Body of pancreas (tissue), 4 donors: Measurements from ENCODE around the gene B4GALT2. TPM values are rescaled to one million over a fixed set of nuclear protein-coding genes. Genes with fewer than 3 reads are reported as not detected.

Experiments used
- ATAC-seq: fragments of 150-250 bp; one replicate; pipeline ENCODE4 v1.9.1; 2016
- DNase-seq, 4 donors: peaks; one replicate each; pipeline ENCODE4 v3.0.0-alpha.2; 2019
- H3K27ac ChIP-seq, 4 donors: fragments of 200-600 bp; sonication (generic); 1 replicate in 3 of 4; 2 replicates in 1 of 4; pipeline versions ENCODE4 v1.5.1 to v1.6.1; 2016 to 2019; ENCODE audit warnings: mild to moderate bottlenecking in 1 of 4, mixed read lengths in 1 of 4, moderate library complexity in 1 of 4
- H3K27me3 ChIP-seq, 2 donors: fragments of 200-600 bp; sonication (generic); one replicate each; pipeline ENCODE4 v1.6.0; 2016; ENCODE audit warnings: mild to moderate bottlenecking in 1 of 2
- H3K36me3 ChIP-seq, 2 donors: fragments of 200-600 bp; sonication (generic); replicated peaks in 1 of 2; 2 replicates each; pipeline ENCODE4 v1.5.1; 2016; ENCODE audit warnings: low read depth in 2 of 2; ENCODE audit not compliant: insufficient read depth in 1 of 2
- H3K4me1 ChIP-seq: fragments of 200-600 bp; sonication (generic); one replicate; pipeline ENCODE4 v1.6.0; 2016
- H3K4me3 ChIP-seq, 2 donors: fragments of 200-600 bp; sonication (generic); 1 replicate in 1 of 2; 2 replicates in 1 of 2; pipeline ENCODE4 v1.5.1; 2016 to 2019
- H3K9me3 ChIP-seq, 3 donors: fragments of 200-600 bp; sonication (generic); 1 replicate in 2 of 3; 2 replicates in 1 of 3; pipeline ENCODE4 v1.5.1; 2016
- CTCF ChIP-seq, 7 experiments: fragments of 450-650 bp in 4 of 7; fragments of 200-600 bp in 3 of 7; sonication (generic) in 3 of 7; IDR thresholded peaks; one replicate each; pipeline ENCODE4 v1.5.1; 2016 to 2019; ENCODE audit warnings: antibody characterized with exemption in 7 of 7
- POLR2A ChIP-seq, 3 donors: fragments of 450-650 bp; IDR thresholded peaks; one replicate each; pipeline ENCODE4 v1.6.1; 2016; ENCODE audit warnings: antibody characterized with exemption in 3 of 3, mild to moderate bottlenecking in 2 of 3
- WGBS, 2 donors: methylation state at CpG; one replicate each; pipeline ENCODE4 v1.1.5; 2017; 5-methylcytosine and 5-hydroxymethylcytosine counted together
- intact Hi-C: fragments of 100-400 bp; cut with DNase I; formaldehyde crosslinking; loops from one replicate; pipeline ENCODE4 v1.15.1; 2023
- total RNA-seq, 2 donors: library from RNA; depleted of rRNA; stranded (reverse); fragments of >200 nt; gene quantifications; one replicate each; pipeline ENCODE4 v1.1.0, GENCODE V29; 2016

The B4GALT2 gene
- total RNA-seq, 2 donors from 2014 or later = 18.2 to 29.3 TPM

GRCh38 chr1:43962324-43962723, 16.7 kb upstream of the B4GALT2 start:
- intact Hi-C loops = no loop called here
- H3K36me3 ChIP-seq = no peaks in the 10 kb centered on the region
- H3K4me1 ChIP-seq = no peaks in the 10 kb centered on the region
- WGBS, 2 donors = 92 to 94% methylated on average over 2 of the region's 2 CpGs
- TF ChIP-seq CTCF (IDR thresholded peaks at IDR 0.05) (no peak), POLR2A (IDR thresholded peaks at IDR 0.05) (no peak)
- H3K9me3 ChIP-seq = no peaks in the 10 kb centered on the region
- H3K27ac ChIP-seq = no peak overlapping the region
- H3K4me3 ChIP-seq = no peak overlapping the region
- ATAC-seq = no peak
- no peak for DNase-seq
- no peaks in the 10 kb centered on the region for H3K27me3 ChIP-seq

DNA sequence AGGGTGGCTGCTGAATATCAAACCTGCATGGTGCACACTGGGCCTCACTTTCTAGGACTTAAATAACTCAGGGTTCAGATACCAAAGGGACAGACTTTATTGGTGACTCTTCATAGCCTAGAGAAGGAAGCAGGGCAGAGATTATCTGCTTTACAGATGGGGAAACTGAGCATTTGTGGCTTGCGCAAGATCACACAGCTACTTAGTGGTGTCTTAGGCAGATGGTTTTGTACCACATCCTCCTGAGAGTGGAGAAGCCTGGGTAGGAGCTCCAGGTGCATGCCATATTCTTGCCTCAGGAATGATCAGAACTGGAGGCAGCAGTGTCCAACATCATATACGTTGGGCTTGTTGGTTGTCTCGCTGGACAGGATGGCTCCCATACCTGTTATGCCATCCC, 16.0 kb upstream of the B4GALT2 start:
- intact Hi-C loops = no loop called here
- Histone ChIP-seq H3K36me3 (no peaks in the 10 kb centered on the region), H3K4me1 (no peaks in the 10 kb centered on the region), H3K9me3 (no peaks in the 10 kb centered on the region), H3K4me3 (no peak overlapping the region), H3K27ac (no peak overlapping the region), H3K27me3 (no peaks in the 10 kb centered on the region)
- ATAC-seq = no peak
- 88 to 100% methylated on average over 2 to 3 of the region's 3 CpGs for WGBS, 2 donors
- no peak for DNase-seq
- TF ChIP-seq POLR2A (IDR thresholded peaks at IDR 0.05) (no peak), CTCF (IDR thresholded peaks at IDR 0.05) (no peak)

- DNase-seq = no peak
- no peak overlapping the region for H3K27ac ChIP-seq
- no peaks in the 10 kb centered on the region for H3K36me3 ChIP-seq
- 80 to 83% methylated on average over 5 of the region's 5 CpGs for whole genome bisulfite sequencing, 2 donors
- H3K4me3 ChIP-seq = no peak overlapping the region
- no peaks in the 10 kb centered on the region for H3K9me3 ChIP-seq
- ATAC-seq = no peak
- H3K4me1 ChIP-seq = no peaks in the 10 kb centered on the region
- intact Hi-C loops = no loop called here
- TF ChIP-seq POLR2A (IDR thresholded peaks at IDR 0.05) = no peak
- no peak for TF ChIP-seq CTCF (IDR thresholded peaks at IDR 0.05)
- no peaks in the 10 kb centered on the region for H3K27me3 ChIP-seq
Measured at GRCh38 chr1:43963890-43964289, 15.1 kb upstream of the B4GALT2 start.

- no peak for DNase-seq
- H3K4me1 ChIP-seq = peaks cover 7% of the 10 kb centered on the region
- no peak for TF ChIP-seq POLR2A (IDR thresholded peaks at IDR 0.05)
- no peak for TF ChIP-seq CTCF (IDR thresholded peaks at IDR 0.05)
- no peak overlapping the region for H3K27ac ChIP-seq
- 90 to 92% methylated on average over 2 to 3 of the region's 3 CpGs for WGBS, 2 donors
- intact Hi-C loops = no loop called here
- no peaks in the 10 kb centered on the region for H3K36me3 ChIP-seq
- no peak overlapping the region for H3K4me3 ChIP-seq
- H3K9me3 ChIP-seq = no peaks in the 10 kb centered on the region
- H3K27me3 ChIP-seq = no peaks in the 10 kb centered on the region
- no peak for ATAC-seq
Measured at GRCh38 chr1:43965316-43965715, 13.7 kb upstream of the B4GALT2 start.

DNA sequence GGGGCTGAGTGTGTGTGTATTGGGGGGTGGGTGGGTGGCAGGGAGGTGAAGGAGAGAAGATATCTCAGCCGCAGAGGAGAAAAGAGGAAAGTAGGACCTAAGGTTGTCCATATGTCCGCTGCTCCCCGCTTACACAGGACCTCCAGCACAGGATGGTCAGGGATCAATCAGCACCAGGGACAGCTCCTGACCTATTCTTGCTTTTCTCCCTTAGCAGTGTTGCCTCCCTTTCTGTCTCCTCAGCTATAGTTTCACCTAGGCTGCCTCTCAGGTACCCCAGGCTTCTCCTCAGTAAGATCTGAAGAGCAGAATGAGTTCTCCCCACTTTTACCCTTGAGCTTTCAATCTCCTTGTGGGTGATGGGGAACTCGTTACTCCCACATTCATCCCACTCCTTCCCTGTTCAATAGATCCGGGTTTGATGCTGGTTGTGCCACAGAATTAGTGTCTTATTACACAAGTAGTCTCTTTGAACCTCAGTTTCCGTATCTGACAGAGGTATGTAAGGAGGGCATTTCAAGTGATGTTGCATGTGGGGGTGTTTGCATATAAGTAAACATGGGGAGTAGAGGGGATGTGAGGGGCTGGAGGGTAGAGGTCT, 10.6 kb upstream of the B4GALT2 start:
- H3K9me3 ChIP-seq = no peaks in the 10 kb centered on the region
- H3K36me3 ChIP-seq = no peaks in the 10 kb centered on the region
- H3K27ac ChIP-seq = no peak overlapping the region
- H3K27me3 ChIP-seq = no peaks in the 10 kb centered on the region
- WGBS, 2 donors = 83 to 86% methylated on average over 6 of the region's 6 CpGs
- ATAC-seq (no peak), DNase-seq (peak in 1 of 4 donors; percentile 37)
- H3K4me1 ChIP-seq = peaks cover 21% of the 10 kb centered on the region
- intact Hi-C loops = no loop called here
- no peak for TF ChIP-seq CTCF (IDR thresholded peaks at IDR 0.05)
- no peak for TF ChIP-seq POLR2A (IDR thresholded peaks at IDR 0.05)
- H3K4me3 ChIP-seq = no peak overlapping the region
